Measurements from ENCODE around the gene PDXP. TPM values are rescaled to one million over a fixed set of nuclear protein-coding genes. Genes with fewer than 3 reads are reported as not detected.

Gene PDXP
- total and polyA plus RNA-seq, 9 of the 15 experiments (the other 6 are each of a cell fraction or from before 2014, with no cell fraction given), result 7.9 to 54.2 (median 38.8) TPM

- TF ChIP-seq, protein P1, sequence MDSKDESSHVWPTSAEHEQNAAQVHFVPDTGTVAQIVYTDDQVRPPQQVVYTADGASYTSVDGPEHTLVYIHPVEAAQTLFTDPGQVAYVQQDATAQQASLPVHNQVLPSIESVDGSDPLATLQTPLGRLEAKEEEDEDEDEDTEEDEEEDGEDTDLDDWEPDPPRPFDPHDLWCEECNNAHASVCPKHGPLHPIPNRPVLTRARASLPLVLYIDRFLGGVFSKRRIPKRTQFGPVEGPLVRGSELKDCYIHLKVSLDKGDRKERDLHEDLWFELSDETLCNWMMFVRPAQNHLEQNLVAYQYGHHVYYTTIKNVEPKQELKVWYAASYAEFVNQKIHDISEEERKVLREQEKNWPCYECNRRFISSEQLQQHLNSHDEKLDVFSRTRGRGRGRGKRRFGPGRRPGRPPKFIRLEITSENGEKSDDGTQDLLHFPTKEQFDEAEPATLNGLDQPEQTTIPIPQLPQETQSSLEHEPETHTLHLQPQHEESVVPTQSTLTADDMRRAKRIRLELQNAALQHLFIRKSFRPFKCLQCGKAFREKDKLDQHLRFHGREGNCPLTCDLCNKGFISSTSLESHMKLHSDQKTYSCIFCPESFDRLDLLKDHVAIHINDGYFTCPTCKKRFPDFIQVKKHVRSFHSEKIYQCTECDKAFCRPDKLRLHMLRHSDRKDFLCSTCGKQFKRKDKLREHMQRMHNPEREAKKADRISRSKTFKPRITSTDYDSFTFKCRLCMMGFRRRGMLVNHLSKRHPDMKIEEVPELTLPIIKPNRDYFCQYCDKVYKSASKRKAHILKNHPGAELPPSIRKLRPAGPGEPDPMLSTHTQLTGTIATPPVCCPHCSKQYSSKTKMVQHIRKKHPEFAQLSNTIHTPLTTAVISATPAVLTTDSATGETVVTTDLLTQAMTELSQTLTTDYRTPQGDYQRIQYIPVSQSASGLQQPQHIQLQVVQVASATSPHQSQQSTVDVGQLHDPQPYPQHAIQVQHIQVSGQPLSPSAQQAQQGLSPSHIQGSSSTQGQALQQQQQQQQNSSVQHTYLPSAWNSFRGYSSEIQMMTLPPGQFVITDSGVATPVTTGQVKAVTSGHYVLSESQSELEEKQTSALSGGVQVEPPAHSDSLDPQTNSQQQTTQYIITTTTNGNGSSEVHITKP (IDR thresholded peaks at IDR 0.05; ENCODE audit: partially characterized antibody), result peak; percentile 83
- TF ChIP-seq ZNF277 (CRISPR knock-in tag; IDR thresholded peaks at IDR 0.05; ENCODE audit: borderline replicate concordance) (no peak), BRCA1 (IDR thresholded peaks at IDR 0.05) (no peak), BRCA1 (CRISPR knock-in tag; IDR thresholded peaks at IDR 0.05) (no peak), JUND (IDR thresholded peaks at IDR 0.05; ENCODE audit: borderline replicate concordance, low read depth, low read length) (peak; percentile 93), JUND (tag; IDR thresholded peaks at IDR 0.05; ENCODE audit: borderline replicate concordance, low read depth, low read length) (peak; percentile 87; the same call in 1 of the 3 replicates), ETV1 (tag; conservative IDR thresholded peaks at IDR 0.05; ENCODE audit: low read depth) (peak; percentile 89), ZNF445 (CRISPR knock-in tag; IDR thresholded peaks at IDR 0.05; ENCODE audit: low read depth) (no peak), ZNF766 (CRISPR knock-in tag; conservative IDR thresholded peaks at IDR 0.05) (peak; percentile 78), ZNF778 (CRISPR knock-in tag; IDR thresholded peaks at IDR 0.05) (no peak), FOSL1 (tag; conservative IDR thresholded peaks at IDR 0.05) (peak; percentile 95), NR2C2 (CRISPR knock-in tag; IDR thresholded peaks at IDR 0.05) (no peak), NR2C2 (tag; IDR thresholded peaks at IDR 0.05) (peak; percentile 40; the same call in 1 of the 2 replicates)
- TF ChIP-seq, protein P2, sequence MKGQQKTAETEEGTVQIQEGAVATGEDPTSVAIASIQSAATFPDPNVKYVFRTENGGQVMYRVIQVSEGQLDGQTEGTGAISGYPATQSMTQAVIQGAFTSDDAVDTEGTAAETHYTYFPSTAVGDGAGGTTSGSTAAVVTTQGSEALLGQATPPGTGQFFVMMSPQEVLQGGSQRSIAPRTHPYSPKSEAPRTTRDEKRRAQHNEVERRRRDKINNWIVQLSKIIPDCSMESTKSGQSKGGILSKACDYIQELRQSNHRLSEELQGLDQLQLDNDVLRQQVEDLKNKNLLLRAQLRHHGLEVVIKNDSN (CRISPR knock-in tag; IDR thresholded peaks at IDR 0.05), result no peak
These were observed 18.4 kb downstream of the PDXP start (continued) for GRCh38 chr22:37676736-37677492.
